Hematopoietic multipotent progenitor cell treated with erythropoietin and hydrocortisone succinate and interleukin-3 and kit ligand, for 6 days (in vitro differentiated cells): ENCODE data around the gene CD244.

Experiments
- DNase-seq: peaks from one replicate; pipeline ENCODE4 v3.0.0-alpha.2; 2015

CD244 gene

DNA sequence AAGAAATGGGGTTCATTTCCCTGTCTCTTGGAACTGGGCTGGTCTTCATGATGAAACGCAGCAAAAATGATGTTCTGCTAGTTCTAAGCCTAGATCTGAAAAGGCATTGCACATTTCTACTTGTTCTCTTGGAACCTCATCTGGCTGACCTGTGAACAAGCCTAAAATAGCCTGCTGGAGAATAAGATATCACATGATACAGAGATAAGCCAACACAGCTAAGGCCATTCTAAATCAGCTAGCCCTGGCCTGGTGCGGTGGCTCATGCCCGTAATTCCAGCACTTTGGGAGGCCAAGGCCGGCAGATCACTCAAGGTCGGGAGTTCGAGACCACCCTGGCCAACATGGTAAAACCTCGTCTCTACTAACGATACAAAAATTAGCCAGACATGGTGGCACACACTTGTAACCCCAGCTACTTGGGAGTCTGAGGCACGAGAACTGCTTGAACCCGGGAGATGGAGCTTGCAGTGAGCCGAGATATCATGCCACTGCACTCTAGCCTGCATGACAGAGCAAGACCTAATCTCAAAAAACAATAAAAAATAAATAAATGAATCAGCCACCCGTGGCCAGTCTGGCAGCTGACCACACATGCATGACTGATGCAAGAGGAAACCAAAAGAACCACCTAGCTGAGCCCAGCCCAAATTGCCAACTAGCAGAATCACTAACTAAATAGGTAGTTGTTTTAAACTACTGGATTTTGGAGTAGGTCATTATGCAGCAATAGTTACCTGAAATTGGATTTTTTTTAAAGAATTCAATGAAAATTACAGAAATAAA is 18.0 kb downstream of the CD244 start:
- peak; percentile 70 for DNase-seq

DNA sequence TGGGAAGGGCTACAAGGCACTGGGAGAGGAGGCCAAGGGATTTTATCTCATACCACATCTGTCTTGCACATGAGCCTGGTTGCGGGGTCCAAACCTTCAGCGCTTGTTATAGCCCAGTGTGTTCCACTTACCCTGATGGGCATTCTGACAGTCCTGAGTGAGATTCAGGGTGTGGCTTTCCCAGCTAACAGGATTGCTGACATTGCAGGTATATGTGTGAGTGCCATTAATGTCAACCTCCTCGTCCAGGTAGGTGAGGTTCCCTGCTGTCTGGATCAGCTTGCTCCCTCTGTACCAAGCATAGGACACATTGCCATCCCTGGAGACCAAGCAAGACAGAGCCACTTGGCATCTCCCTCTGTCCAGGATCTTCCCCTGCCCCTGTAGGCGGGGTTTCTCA is 21.6 kb downstream of the CD244 start:
- DNase-seq: no peak

DNA sequence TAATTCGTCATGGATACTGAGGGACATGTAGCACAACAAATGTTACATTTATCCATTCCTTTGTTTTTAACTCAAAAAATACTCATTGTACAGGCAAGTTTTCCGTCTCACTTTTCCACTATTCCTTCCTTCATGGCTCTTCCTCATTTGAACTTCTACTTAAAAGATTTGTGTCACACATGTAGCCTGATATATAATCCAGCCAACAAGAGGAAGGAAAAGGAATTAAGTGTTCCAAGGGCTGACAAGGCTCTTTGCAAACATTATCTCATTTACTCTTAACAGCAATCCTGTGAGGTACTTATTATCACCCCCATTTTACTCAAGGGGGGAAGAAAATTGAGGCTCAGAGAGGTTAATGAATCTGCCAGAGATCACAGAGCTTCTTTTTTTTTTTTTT is 22.9 kb downstream of the CD244 start:
- DNase-seq: no peak

DNA sequence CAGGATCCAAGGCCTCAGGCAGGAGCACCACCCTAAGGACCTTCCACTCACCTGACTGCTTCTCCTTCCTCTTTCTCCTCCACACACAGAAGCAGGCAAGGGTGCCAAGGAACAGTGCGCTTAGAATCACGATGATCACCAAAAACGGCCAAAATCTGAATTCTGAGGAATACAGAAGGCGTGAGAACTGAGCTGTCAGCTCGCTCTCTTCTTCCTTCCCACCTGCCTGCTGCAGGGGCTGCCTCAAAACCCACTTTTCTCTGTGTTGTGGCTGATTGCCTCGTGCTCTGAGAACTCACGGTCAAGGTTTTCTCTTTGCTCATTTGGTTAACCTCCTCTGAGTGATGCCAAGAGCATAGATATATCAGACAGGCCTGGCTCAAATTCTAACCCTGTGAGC is 23.8 kb downstream of the CD244 start:
- DNase-seq: no peak

DNA sequence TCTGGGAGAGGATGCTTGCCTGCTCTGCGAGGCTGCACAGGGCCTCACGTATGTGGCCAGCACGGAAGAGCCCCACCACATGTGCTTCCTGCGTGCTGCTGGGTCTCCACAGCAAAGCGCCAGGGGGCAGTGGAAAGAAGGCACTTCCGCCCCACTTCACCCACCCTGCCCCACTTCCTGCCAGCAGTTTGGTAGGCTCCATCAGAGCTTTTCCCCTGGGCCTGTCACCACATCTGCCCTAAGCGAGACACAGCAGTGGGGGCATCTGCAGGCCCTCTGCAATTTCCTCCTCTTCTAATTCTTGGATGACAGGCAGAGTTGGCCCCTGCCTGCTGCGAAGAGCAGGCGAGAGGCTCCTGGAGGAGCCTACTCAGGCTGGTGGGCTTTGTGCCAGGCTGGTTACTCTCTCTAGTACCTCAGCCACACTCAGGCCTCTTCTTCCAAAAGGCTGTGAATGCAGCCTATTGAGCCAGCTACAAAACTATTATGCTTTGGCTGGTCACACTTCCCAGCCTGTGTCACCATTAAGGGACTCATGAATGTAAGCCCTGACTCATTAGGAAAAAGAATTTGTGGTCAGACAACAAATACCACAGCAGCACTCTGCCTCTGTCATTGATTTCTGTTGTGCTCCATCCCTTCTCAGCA is 25.0 kb downstream of the CD244 start:
- peak; percentile 88 for DNase-seq

DNA sequence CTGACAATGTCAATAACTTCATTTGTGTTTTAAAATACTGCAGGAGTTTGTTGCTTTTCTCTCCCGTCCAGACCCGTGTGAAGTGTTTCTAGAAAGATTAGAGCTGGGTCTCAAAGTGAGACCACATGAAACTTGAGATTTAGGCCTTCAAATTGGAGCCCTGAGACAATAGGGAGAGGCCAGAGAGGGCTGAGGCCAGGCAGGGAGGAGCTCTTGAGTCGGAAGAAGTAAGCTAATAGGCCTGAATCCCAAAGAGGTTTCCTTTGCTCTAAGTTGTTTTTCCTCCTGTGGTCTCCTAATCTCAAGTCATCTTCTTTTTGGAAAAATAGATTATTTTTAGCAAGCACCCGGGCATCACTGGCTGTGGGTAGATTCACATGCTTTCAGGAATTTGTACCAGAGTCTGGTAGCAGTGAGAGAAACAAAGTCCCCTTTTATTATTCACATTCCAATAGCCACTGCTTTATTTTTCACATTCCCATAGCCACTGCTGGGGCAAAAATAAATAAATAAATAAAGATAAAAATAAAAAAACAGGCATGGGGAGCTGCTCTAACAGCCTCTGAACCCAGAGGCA is 25.6 kb downstream of the CD244 start:
- DNase-seq: peak; percentile 43

DNA sequence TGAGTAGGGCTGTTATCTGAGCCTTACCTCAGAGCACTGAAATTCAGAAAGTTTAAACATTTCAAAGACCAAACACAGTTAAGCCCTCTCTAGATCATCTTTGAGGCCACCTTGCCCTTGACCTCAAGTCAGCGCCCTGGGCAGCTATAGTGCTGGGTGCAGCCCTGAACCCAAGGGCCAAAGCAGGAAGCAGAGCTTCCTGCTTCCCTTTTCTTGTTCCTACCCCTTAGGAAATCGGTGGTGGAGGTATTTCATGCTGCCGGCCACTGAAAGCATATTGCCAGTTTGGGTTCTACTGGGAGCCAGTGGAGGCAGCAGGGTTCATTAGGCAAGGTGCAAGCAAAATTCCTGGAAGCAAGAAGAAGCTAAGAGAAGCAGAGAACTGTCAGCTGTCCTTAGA is 26.1 kb downstream of the CD244 start:
- DNase-seq: no peak

DNA sequence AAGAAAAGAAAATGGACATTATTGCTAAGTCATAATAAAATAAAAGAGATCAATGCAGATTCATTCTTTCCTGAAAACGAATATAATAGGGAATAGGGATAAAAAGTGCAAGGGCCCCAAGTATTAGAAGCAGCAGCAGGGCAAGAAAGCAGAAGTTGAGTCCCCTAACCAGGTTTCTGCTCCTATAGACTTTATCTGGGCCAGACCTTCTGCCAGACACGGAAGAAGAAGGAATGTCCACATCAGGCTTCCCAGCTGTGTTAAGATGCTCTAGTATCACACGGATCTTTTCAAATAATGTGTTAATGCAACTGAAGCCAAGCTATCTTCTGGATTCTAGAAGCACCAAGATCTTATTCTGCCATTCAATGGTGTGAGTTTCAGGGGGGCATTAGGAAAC is 26.9 kb downstream of the CD244 start:
- DNase-seq: peak; percentile 65

DNA sequence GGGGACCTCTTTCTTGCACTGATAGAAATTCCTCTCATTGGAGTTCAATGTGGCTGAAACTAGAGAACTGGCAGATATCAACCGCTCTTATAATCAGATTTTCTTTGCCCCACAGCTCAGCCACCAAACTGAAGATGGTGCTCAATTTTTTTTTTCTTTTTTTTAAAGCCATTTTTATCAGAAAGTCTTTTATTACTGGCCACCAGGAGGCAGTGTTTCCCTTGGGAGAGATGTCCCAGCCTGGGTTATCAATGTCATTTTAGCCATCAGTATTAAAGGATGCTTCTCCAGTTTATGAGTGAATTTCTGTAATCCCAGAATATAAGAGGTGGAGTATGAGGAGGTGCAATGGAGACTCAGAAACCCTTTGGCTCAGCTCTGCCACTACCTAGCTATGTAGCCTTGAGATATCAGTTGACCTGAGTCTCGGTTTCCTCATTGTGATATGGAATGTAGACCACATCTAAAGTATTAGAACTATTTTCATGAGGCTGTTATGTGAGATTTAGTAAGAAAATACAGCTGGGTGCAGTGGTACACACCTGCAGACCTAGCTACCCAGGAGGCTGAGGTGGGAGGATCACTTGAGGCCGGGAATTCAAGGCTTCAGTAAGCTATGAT is 27.6 kb downstream of the CD244 start:
- peak; percentile 90 for DNase-seq

DNA sequence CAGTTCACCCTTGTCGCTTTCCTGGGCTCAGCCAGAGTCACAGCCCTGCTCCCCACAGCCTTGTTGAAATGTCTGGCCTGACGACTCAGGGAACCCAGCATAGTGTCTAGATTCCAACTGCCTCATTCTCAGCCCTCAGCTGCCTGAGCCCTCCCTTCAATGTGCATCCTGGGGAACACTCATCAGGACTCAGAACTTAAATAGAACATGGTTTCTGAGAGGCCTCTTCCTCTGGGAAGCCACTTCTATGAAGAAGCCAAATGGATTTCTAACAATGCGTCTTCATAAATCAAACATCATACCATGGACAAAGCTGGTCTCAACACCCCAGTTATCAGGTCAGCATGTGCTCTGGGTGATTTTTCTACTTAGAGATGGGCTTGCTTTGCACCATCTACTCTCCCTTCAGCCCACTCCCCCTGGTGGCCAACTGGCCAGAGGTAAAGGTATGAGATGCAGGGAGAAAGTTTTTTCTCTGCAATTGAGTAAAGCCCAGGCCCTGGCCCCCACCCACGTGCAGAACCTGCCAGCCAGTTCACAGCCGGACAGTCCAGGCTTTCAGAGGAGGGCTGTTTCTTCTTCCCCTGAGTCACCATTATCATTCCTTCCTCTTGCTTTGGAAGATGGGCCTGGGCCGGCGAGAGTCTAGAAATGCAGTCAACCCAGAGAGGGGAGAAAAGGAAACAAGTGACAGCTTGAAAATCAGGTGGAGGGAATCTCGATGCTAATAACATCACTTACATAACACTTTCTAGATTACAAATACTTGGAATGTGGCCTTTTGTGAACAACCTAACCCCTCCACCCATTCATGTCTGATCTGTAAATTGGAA is 32.1 kb downstream of the CD244 start:
- DNase-seq: peak; percentile 90

DNA sequence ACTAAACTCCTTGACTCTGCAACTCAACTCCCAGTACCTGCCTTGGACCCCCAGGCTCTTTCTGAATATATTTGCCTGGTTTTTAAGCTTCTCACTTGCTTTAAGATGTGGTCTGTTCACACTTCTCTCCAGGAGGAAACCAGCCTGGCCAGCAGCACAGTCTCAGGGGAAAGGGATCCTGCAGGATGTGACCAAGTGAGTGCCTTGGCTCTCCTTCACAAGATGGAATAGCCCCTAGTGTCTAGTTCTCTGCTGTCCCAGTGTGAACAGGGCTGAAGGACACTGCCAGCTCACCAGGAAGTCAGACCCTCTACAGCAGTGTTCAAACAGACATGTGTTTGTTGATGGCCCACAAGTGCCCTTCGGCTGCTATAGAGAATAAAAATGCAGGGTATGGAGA is 32.9 kb downstream of the CD244 start:
- no peak for DNase-seq

DNA sequence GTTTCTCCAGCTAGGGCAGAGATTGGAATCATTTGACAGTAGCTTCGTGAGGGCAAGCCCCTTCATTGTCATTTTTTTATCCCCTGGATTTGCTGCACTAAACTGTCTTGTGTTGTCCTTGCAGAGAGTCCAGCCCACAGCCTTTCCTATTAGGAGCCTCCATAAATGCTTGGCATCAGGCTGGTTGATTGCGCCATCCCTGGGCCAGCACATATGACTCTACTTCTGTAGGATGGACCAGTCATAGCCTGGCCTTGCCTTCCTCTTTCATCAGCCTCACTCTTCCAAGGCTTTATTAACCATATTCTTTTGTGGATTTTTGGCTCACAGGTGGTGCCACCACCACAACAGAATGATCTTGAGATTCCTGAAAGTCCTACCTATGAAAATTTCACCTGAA is 35.3 kb downstream of the CD244 start:
- DNase-seq: no peak

DNA sequence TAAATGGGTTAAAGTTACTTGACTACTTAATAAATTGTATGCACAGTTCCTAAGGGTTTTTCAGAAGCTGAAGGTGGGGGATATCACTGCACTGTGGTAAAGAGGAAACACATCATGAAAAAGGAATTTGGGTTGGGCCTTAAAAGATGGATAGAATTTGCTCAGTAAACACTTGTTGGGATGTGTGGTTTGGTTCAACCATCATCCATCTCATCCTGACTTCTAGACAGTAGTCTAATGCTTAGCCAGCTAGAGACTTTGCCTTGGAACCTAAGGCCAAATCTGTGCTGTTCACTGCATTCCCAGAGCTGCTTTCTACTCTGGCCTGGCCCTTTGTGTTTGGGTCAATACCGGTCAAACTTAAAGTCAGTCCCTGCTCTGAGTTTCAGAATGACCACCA is 36.1 kb downstream of the CD244 start:
- no peak for DNase-seq

DNA sequence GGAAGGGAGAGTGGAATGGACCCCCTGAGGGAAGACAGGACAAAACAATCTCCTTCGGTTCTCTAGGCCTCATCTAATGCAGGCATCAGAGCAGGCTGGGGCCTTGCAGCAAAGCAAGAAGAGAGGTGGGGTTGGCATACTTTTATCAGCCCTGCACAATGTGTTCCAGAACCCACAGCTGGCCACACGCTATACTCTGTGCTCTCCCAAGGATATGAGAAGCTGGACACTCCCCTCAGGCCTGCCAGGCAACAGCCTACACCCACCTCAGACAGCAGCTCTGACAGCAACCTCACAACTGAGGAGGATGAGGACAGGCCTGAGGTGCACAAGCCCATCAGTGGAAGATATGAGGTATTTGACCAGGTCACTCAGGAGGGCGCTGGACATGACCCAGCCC is 39.4 kb downstream of the CD244 start:
- DNase-seq: peak; percentile 98

DNA sequence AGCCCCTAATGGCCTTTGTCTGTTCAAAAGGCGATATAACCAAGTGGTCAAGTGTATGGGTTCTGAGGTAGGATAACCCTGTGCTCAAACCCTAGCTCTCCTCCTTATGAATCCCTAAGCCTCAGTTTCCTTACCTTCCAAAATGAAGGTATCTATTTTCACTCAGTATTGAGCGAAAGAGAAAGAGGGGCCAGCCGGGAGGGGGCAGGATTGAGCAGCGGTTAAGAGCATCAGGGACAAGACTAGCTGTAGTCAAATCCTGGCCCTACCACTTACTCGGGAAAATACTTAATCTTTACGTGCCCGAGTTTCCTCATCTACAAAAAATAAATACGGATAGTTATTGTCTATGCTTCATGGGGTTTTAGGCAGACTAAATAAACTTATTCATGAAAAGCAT is 41.1 kb downstream of the CD244 start:
- no peak for DNase-seq

DNA sequence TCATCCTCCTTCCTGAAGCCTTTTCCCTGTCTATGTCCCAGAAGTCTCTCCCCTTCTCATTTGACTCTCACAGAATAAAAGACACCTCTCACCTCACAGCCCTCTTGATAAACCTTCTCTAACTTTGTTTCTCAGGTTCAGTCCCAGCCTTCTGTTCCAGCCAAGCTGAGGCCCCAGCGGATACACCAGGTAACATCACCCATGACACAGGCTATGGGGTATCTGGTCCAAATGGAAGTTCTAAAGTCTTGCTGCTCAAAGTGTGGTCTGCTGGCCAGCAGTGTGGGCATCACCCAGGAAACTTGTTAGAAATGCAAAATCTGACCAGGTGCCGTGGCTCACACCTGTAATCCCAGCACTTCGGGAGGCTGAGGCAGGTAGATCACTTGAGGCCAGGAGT is 43.5 kb downstream of the CD244 start:
- DNase-seq: no peak

DNA sequence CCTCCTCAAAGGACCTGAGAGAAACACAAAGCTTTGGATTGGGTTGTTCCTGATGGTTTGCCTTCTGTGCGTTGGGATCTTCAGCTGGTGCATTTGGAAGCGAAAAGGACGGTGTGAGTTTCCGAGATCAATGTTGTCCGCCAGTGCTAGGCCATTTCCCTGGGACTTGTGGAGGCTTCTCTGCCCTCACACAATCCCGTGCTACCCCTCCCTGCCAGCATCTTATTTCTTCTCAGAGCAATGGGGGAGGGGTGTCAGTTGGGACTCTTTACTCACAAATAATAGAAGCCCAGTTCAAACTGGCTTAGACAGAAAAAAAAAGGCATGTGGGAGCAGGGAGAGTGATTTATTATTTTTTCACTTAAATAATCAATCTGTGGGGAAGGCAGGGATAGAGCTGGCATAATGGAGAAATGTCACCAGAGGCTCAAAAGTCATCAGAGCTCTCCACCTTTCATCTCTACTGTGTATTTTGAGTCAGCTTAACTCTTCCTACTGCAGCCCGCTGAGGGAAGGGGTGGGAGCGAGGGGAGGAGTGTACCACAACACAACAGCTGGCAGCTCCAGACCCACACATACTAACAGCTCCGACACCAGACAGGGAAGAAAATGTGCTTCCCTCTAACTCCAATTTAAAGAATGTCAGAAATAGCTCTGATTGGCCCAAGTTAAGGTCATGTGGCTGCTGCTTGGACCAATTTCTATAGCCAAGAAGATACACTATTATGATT is 44.3 kb downstream of the CD244 start:
- no peak for DNase-seq

DNA sequence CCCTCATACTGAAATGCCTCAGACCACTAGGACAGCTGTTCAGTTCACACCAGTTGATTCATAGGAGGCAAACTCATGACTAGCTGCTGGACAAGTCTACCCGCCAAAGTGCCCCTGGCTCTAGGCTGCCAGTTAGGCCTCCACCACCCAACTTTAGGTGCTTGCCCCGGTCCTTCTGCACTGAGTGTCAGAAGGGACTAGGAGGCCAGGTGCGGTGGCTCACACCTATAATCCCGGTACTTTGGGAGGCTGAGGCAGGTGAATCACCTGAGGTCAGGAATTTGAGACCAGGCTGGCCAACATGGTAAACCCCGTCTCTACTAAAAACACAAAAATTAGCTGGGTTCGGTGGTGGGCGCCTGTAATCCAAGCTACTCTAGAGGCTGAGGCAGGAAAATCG is 47.8 kb downstream of the CD244 start:
- no peak for DNase-seq

DNA sequence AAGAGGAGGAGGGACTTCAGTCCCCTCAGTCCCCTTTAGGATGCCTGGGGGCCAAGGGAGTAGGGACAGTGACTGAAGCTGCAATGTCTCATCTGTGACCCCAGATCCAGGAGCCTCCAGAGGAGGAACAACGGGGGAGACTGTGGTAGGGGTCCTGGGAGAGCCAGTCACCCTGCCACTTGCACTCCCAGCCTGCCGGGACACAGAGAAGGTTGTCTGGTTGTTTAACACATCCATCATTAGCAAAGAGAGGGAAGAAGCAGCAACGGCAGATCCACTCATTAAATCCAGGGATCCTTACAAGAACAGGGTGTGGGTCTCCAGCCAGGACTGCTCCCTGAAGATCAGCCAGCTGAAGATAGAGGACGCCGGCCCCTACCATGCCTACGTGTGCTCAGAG is 48.4 kb downstream of the CD244 start:
- no peak for DNase-seq

DNA sequence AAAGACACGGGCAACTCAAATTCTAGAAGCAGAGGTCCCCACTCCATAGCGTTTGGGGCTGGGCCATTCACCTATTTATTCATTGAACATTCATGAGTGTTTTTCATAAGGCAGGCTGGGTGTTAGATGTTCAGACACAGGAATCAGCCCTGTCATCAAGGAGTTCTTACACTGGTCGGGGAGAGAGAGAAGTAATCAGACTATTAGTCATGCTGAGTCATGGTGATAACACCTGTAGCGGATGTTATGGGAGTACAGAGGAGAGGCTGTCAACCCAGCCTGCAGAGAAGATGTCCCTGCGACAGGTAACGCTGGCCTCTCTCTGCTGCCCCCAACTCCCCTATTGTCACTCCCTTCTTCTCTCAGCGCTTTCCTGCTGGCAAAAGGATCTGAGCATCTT is 49.5 kb downstream of the CD244 start:
- DNase-seq: peak; percentile 51

DNA sequence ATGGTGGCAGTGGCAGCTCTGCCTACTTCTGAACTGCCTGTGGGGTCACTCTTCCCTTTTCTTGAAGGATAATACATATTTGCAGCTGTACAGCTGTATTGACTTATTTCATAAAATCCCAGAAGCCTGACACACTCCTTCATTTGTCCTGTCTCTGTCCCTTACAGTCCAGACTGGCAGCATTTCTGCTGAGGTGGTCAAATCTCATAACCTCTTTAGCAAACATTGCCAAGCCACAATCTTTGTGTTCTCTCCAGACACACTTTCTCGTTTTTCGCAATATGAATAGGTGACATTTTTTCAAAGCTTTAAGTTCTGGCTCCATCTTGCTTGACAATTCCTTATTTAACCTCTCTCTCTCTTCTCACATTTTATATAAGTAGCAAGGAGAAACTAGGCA is 51.5 kb downstream of the CD244 start:
- DNase-seq: no peak

DNA sequence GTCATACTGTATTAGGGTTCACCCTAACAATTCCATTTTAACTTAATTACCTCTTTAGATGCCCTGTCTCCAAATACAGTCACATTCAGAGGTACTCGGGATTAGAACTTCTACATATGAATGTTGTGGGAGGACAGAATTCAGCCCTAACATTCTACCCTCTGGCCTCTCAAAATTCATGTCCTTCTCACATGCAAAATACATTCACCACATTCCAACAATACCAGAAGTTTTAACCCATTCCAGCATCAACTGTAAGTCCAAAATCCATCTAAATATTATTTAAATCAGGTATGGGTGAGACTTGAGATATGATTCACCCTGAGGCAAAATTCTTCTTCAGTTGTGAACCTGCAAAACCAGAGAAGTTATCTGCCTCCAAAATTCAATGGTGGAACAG is 52.2 kb downstream of the CD244 start:
- DNase-seq: no peak
